Measurements from ENCODE around the gene TET3.

The TET3 gene

DNA sequence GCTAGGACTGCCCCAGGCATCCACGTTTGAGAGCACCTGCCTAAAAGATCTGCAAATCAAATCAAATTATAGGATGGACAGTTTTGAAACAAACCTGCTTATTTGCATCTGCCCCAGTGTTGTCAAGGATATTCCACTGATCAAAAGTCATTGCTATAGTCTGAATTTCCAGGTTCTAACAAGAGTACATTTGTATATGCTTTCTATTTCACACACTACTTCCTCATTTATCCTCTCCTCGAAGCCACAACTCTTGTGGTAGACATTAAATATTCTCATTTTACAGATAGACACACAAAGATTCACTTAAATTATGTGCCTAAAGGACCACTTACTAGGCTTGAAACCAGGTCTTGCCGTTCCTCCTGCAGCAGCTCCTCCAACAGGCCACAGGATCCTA lies 11.9 kb upstream of the TET3 start:
- H3K4me1 Mint-ChIP-seq (ENCODE audit: low read depth) = peaks cover 73% of the 10 kb centered on the region
- no peak for DNase-seq
- no peaks in the 10 kb centered on the region for H3K36me3 Mint-ChIP-seq (ENCODE audit: low read depth)
- no peak overlapping the region for H3K4me3 Mint-ChIP-seq
- H3K9me3 Mint-ChIP-seq = no peaks in the 10 kb centered on the region
- no peaks in the 10 kb centered on the region for H3K27me3 Mint-ChIP-seq
- no peak overlapping the region for H3K27ac Mint-ChIP-seq

- Mint-ChIP-seq H3K9me3 (no peaks in the 10 kb centered on the region), H3K4me1 (ENCODE audit: low read depth) (peaks cover 80% of the 10 kb centered on the region), H3K27ac (no peak overlapping the region), H3K4me3 (no peak overlapping the region), H3K36me3 (ENCODE audit: low read depth) (no peaks in the 10 kb centered on the region), H3K27me3 (no peaks in the 10 kb centered on the region)
- no peak for DNase-seq
These were observed 9.0 kb upstream of the TET3 start for GRCh38 chr2:73975731-73976130.

- Mint-ChIP-seq H3K9me3 (no peaks in the 10 kb centered on the region), H3K27me3 (no peaks in the 10 kb centered on the region), H3K27ac (peak overlapping the region; percentile 63), H3K4me1 (ENCODE audit: low read depth) (peaks cover 80% of the 10 kb centered on the region), H3K4me3 (no peak overlapping the region), H3K36me3 (ENCODE audit: low read depth) (no peaks in the 10 kb centered on the region)
- no peak for DNase-seq
These were observed 7.9 kb upstream of the TET3 start for GRCh38 chr2:73976803-73977202.

GRCh38 chr2:73977466-73977865 lies 7.2 kb upstream of the TET3 start:
- Mint-ChIP-seq H3K9me3 (no peaks in the 10 kb centered on the region), H3K27me3 (no peaks in the 10 kb centered on the region), H3K27ac (no peak overlapping the region), H3K4me3 (no peak overlapping the region), H3K4me1 (ENCODE audit: low read depth) (peaks cover 78% of the 10 kb centered on the region), H3K36me3 (ENCODE audit: low read depth) (no peaks in the 10 kb centered on the region)
- DNase-seq = no peak

DNA sequence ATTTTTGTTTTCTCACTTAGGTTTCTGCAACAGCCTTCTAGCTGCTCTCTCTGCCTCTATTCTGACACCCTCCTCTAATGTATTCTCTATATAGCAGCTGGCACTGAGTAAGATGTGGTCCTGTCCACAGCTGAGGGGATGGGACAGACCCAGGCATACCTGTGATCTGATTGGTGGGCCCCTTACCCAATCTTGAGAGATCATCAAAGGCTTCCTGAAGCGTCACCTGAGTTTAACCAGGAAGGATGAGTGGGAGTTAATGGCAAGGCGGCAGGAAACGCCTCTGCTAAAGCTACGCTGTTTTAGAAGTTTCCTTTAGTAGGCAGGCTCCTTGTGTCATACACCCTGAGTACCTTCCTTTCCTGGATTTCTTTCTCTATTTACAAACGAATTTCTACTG lies 5.7 kb upstream of the TET3 start:
- Mint-ChIP-seq H3K4me3 (peak overlapping the region; percentile 82), H3K27me3 (no peaks in the 10 kb centered on the region), H3K4me1 (ENCODE audit: low read depth) (peaks cover 83% of the 10 kb centered on the region), H3K9me3 (no peaks in the 10 kb centered on the region), H3K27ac (peak overlapping the region; percentile 91), H3K36me3 (ENCODE audit: low read depth) (peaks cover 3% of the 10 kb centered on the region)
- peak; percentile 63 for DNase-seq

DNA sequence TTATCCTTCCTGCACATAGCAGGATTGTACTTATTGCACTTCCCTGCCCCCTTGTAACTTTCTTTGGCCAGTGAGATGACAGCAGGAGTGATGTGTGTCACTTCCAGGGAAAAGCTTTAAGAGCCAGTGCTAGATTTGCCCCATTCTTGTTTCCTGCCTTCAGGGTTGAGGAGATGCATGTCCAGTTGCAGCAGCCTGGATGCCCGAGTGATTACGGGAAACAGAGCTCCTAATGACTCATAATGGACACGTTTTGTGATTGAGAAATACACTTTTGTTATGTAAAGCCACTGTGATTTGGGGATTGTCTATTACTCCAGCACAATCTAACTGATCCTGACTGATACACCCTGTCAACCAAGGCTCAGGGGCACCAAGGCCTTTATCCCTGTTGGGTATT lies 5.0 kb upstream of the TET3 start:
- no peak for DNase-seq
- Mint-ChIP-seq H3K4me1 (ENCODE audit: low read depth) (peaks cover 83% of the 10 kb centered on the region), H3K4me3 (peak overlapping the region; percentile 82), H3K27ac (peak overlapping the region; percentile 91), H3K36me3 (ENCODE audit: low read depth) (peaks cover 3% of the 10 kb centered on the region), H3K27me3 (no peaks in the 10 kb centered on the region), H3K9me3 (no peaks in the 10 kb centered on the region)

GRCh38 chr2:73980566-73980965 lies 4.1 kb upstream of the TET3 start:
- DNase-seq = no peak
- Mint-ChIP-seq H3K27ac (peak overlapping the region; percentile 91), H3K27me3 (no peaks in the 10 kb centered on the region), H3K4me3 (peak overlapping the region; percentile 82), H3K36me3 (ENCODE audit: low read depth) (peaks cover 5% of the 10 kb centered on the region), H3K4me1 (ENCODE audit: low read depth) (peaks cover 79% of the 10 kb centered on the region), H3K9me3 (no peaks in the 10 kb centered on the region)

GRCh38 chr2:73981081-73982001 lies 3.4 kb upstream of the TET3 start:
- no peaks in the 10 kb centered on the region for H3K27me3 Mint-ChIP-seq
- peak overlapping the region; percentile 82 for H3K4me3 Mint-ChIP-seq
- peaks cover 79% of the 10 kb centered on the region for H3K4me1 Mint-ChIP-seq (ENCODE audit: low read depth)
- DNase-seq = peak; percentile 65
- no peaks in the 10 kb centered on the region for H3K9me3 Mint-ChIP-seq
- peak overlapping the region; percentile 79 for H3K27ac Mint-ChIP-seq
- peaks cover 12% of the 10 kb centered on the region for H3K36me3 Mint-ChIP-seq (ENCODE audit: low read depth)

GRCh38 chr2:73982140-73982617 lies 2.5 kb upstream of the TET3 start:
- no peak overlapping the region for H3K4me3 Mint-ChIP-seq
- H3K27ac Mint-ChIP-seq = no peak overlapping the region
- DNase-seq = no peak
- H3K9me3 Mint-ChIP-seq = no peaks in the 10 kb centered on the region
- H3K27me3 Mint-ChIP-seq = no peaks in the 10 kb centered on the region
- peaks cover 79% of the 10 kb centered on the region for H3K4me1 Mint-ChIP-seq (ENCODE audit: low read depth)
- H3K36me3 Mint-ChIP-seq (ENCODE audit: low read depth) = peaks cover 21% of the 10 kb centered on the region

GRCh38 chr2:73983322-73984202 lies 1.1 kb upstream of the TET3 start:
- H3K9me3 Mint-ChIP-seq = no peaks in the 10 kb centered on the region
- H3K27ac Mint-ChIP-seq = peak overlapping the region; percentile 86
- peak; percentile 58 for DNase-seq
- peaks cover 80% of the 10 kb centered on the region for H3K4me1 Mint-ChIP-seq (ENCODE audit: low read depth)
- H3K27me3 Mint-ChIP-seq = no peaks in the 10 kb centered on the region
- peaks cover 35% of the 10 kb centered on the region for H3K36me3 Mint-ChIP-seq (ENCODE audit: low read depth)
- peak overlapping the region; percentile 80 for H3K4me3 Mint-ChIP-seq

GRCh38 chr2:73984922-73985307 lies 205 bp downstream of the TET3 start:
- Mint-ChIP-seq H3K27ac (no peak overlapping the region), H3K9me3 (no peaks in the 10 kb centered on the region), H3K27me3 (no peaks in the 10 kb centered on the region), H3K4me1 (ENCODE audit: low read depth) (peaks cover 79% of the 10 kb centered on the region), H3K36me3 (ENCODE audit: low read depth) (peaks cover 48% of the 10 kb centered on the region), H3K4me3 (no peak overlapping the region)
- peak; percentile 84 for DNase-seq

GRCh38 chr2:73985308-73986084 lies 786 bp downstream of the TET3 start:
- no peaks in the 10 kb centered on the region for H3K27me3 Mint-ChIP-seq
- peak overlapping the region; percentile 88 for H3K4me3 Mint-ChIP-seq
- no peaks in the 10 kb centered on the region for H3K9me3 Mint-ChIP-seq
- DNase-seq = peak; percentile 84
- H3K36me3 Mint-ChIP-seq (ENCODE audit: low read depth) = peaks cover 54% of the 10 kb centered on the region
- peaks cover 79% of the 10 kb centered on the region for H3K4me1 Mint-ChIP-seq (ENCODE audit: low read depth)
- peak overlapping the region; percentile 93 for H3K27ac Mint-ChIP-seq

DNA sequence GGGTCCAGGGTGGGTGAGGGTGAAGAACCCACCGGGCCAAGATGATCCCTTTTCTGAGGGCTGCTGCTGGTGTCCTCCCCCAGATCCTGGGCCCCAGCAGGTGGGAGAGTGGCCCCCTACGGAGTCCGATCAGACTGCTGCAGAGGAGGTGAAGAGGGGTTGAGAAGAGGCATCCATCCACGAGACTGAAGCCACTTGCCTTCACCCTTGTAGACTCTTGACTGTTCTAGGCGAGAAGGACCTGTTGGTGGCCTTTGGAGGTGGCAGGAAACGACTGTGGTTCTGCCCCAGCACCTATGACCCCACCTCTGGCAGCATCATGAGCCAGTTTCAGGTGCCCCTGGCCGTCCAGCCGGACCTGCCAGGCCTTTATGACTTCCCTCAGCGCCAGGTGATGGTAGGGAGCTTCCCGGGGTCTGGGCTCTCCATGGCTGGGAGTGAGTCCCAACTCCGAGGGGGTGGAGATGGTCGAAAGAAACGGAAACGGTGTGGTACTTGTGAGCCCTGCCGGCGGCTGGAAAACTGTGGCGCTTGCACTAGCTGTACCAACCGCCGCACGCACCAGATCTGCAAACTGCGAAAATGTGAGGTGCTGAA lies 1.5 kb downstream of the TET3 start:
- Mint-ChIP-seq H3K27ac (peak overlapping the region; percentile 93), H3K4me3 (peak overlapping the region; percentile 88), H3K4me1 (ENCODE audit: low read depth) (peaks cover 77% of the 10 kb centered on the region), H3K9me3 (peaks cover 2% of the 10 kb centered on the region), H3K36me3 (ENCODE audit: low read depth) (peaks cover 61% of the 10 kb centered on the region), H3K27me3 (no peaks in the 10 kb centered on the region)
- peak; percentile 62 for DNase-seq

Measured in activated T-cell treated with anti-CD3 and anti-CD28 coated beads, Interleukin-2, amount 50 U/mL, for 24 hours (primary cell).